GM19099 (cell line): ENCODE measurements around the gene TMTC4.

Source experiments
- POLR2A ChIP-seq: IDR thresholded peaks from 3 replicates; pipeline ENCODE4 v1.6.1; 2011; ENCODE audit warnings: low read depth; ENCODE audit not compliant: insufficient read length; ENCODE audit errors: extremely low read depth

The TMTC4 gene

GRCh38 chr13:100673376-100673712 lies 1.3 kb downstream of the TMTC4 start:
- no peak for TF ChIP-seq POLR2A

- no peak for TF ChIP-seq POLR2A
These were observed 3.0 kb downstream of the TMTC4 start for GRCh38 chr13:100671389-100672182.

GRCh38 chr13:100668408-100668807 lies 6.2 kb downstream of the TMTC4 start:
- no peak for TF ChIP-seq POLR2A

GRCh38 chr13:100667894-100668293 lies 6.7 kb downstream of the TMTC4 start:
- no peak for TF ChIP-seq POLR2A

- TF ChIP-seq POLR2A, result no peak
These were observed 8.5 kb downstream of the TMTC4 start for GRCh38 chr13:100666124-100666523.

- no peak for TF ChIP-seq POLR2A
These were observed 9.2 kb downstream of the TMTC4 start for GRCh38 chr13:100665403-100665802.

- TF ChIP-seq POLR2A, result no peak
These were observed 10.3 kb downstream of the TMTC4 start for GRCh38 chr13:100664171-100664900.

- TF ChIP-seq POLR2A, result no peak
These were observed 12.0 kb downstream of the TMTC4 start for GRCh38 chr13:100662468-100663211.

GRCh38 chr13:100660761-100661160 lies 13.8 kb downstream of the TMTC4 start:
- no peak for TF ChIP-seq POLR2A

- no peak for TF ChIP-seq POLR2A
These were observed 15.0 kb downstream of the TMTC4 start for GRCh38 chr13:100659578-100659977.

GRCh38 chr13:100658363-100658762 lies 16.2 kb downstream of the TMTC4 start:
- no peak for TF ChIP-seq POLR2A

GRCh38 chr13:100657881-100658315 lies 16.7 kb downstream of the TMTC4 start:
- TF ChIP-seq POLR2A, result no peak

GRCh38 chr13:100652510-100652909 lies 22.1 kb downstream of the TMTC4 start:
- no peak for TF ChIP-seq POLR2A

- TF ChIP-seq POLR2A, result no peak
These were observed 24.3 kb downstream of the TMTC4 start for GRCh38 chr13:100650326-100650725.

- no peak for TF ChIP-seq POLR2A
These were observed 26.2 kb downstream of the TMTC4 start for GRCh38 chr13:100648354-100648753.
